ENCODE results near the gene URB2. TPM values are rescaled to one million over a fixed set of nuclear protein-coding genes. Genes with fewer than 3 reads are reported as not detected.

The URB2 gene
- polyA plus RNA-seq, 1 of the 3 experiments (the other 2 are of a cell fraction) = 8.2 TPM

GRCh38 chr1:229579059-229579673 is 46.9 kb upstream of the URB2 start:
- H3K36me3 ChIP-seq (replicated peaks in 1 of 2; ENCODE audit: control insufficient read depth in 1 of 2, insufficient read depth in 2 of 2, low read length in 1 of 2) = no peaks in the 10 kb centered on the region
- no peaks in the 10 kb centered on the region for H4K20me1 ChIP-seq (ENCODE audit: insufficient read depth)
- no peaks in the 10 kb centered on the region for H3K9me2 ChIP-seq
- peak; percentile 58 for DNase-seq
- TF ChIP-seq ZBTB33 (IDR thresholded peaks at IDR 0.05; ENCODE audit: borderline replicate concordance, low read depth) (no peak), GATA2 (CRISPR knock-in tag; IDR thresholded peaks at IDR 0.05) (no peak), MXI1 (IDR thresholded peaks at IDR 0.05; ENCODE audit: low read depth, low read length) (0 out of 2 replicates have a peak, but pooled peaks have one; percentile 43), MEF2A (IDR thresholded peaks at IDR 0.05; ENCODE audit: borderline replicate concordance, low read depth) (no peak), NRF1 (IDR thresholded peaks at IDR 0.05; ENCODE audit: low read depth, low read length) (no peak)
- H3K4me1 ChIP-seq (ENCODE audit: control insufficient read depth in 1 of 2, insufficient read depth in 2 of 2, low read depth in 1 of 2, low read length in 1 of 2) = peaks cover 0 to 8% of the 10 kb centered on the region in 2 experiments; a peak in 1 of 4 replicates
- H3K4me2 ChIP-seq = no peak overlapping the region; the same call in 1 of the 2 replicates
- H3K9ac ChIP-seq = no peak overlapping the region
- H3F3A ChIP-seq (replicated peaks; ENCODE audit: insufficient read depth) = no peaks in the 10 kb centered on the region
- H3K9me3 ChIP-seq = no peaks in the 10 kb centered on the region
- ChIA-PET POLR2A (no interaction called here), CTCF (interaction anchor here (1.1 to 2.4 kb wide), 4 partner anchors 10 to 731 kb away, joined by 3 to 12 read pairs (median 4); partner anchors contain the start of gene ABCB10)
- no peak overlapping the region for H3K4me3 ChIP-seq (ENCODE audit: low read depth in 2 of 2, low read length in 1 of 2)
- no peaks in the 10 kb centered on the region for H3K27me3 ChIP-seq (ENCODE audit: insufficient read depth)
- peak overlapping the region; percentile 12; the same call in 1 of the 2 replicates for H2AFZ ChIP-seq (ENCODE audit: low read depth)
- no peak overlapping the region; a peak in 1 of 4 replicates for H3K27ac ChIP-seq (ENCODE audit: low read depth in 2 of 2, low read length in 1 of 2)
- H3K79me2 ChIP-seq (ENCODE audit: insufficient read depth) = no peaks in the 10 kb centered on the region
- WGBS (ENCODE audit: low lambda C conversion rate) = 51% methylated on average over 8 of the region's 9 CpGs

GRCh38 chr1:229581485-229581884 is 44.6 kb upstream of the URB2 start:
- CTCF ChIA-PET = no interaction called here
- Histone ChIP-seq H3K4me1 (ENCODE audit: control insufficient read depth in 1 of 2, insufficient read depth in 2 of 2, low read depth in 1 of 2, low read length in 1 of 2) (peaks cover 0 to 8% of the 10 kb centered on the region in 2 experiments; a peak in 1 of 4 replicates), H3K9ac (no peak overlapping the region), H2AFZ (ENCODE audit: low read depth) (no peak overlapping the region), H3K9me3 (no peaks in the 10 kb centered on the region), H3K36me3 (replicated peaks in 1 of 2; ENCODE audit: control insufficient read depth in 1 of 2, insufficient read depth in 2 of 2, low read length in 1 of 2) (no peaks in the 10 kb centered on the region), H3K4me2 (no peak overlapping the region), H4K20me1 (ENCODE audit: insufficient read depth) (no peaks in the 10 kb centered on the region), H3K9me2 (no peaks in the 10 kb centered on the region), H3K4me3 (ENCODE audit: low read depth in 2 of 2, low read length in 1 of 2) (no peak overlapping the region), H3F3A (replicated peaks; ENCODE audit: insufficient read depth) (no peaks in the 10 kb centered on the region), H3K79me2 (ENCODE audit: insufficient read depth) (no peaks in the 10 kb centered on the region), H3K27ac (ENCODE audit: low read depth in 2 of 2, low read length in 1 of 2) (no peak overlapping the region), H3K27me3 (ENCODE audit: insufficient read depth) (no peaks in the 10 kb centered on the region)
- WGBS (ENCODE audit: low lambda C conversion rate) = 92% methylated on average over 3 of the region's 3 CpGs
- POLR2A ChIA-PET = no interaction called here
- TF ChIP-seq POLR2AphosphoS5 (IDR thresholded peaks at IDR 0.05; ENCODE audit: low read depth, low read length) (no peak), MEF2A (IDR thresholded peaks at IDR 0.05; ENCODE audit: borderline replicate concordance, low read depth) (no peak), YY1 (IDR thresholded peaks at IDR 0.05; ENCODE audit: low read depth) (no peak), FOXM1 (IDR thresholded peaks at IDR 0.05; ENCODE audit: low read depth) (no peak), MXI1 (IDR thresholded peaks at IDR 0.05; ENCODE audit: low read depth, low read length) (no peak), TEAD4 (IDR thresholded peaks at IDR 0.05; ENCODE audit: borderline replicate concordance, insufficient read depth) (no peak), RAD21 (IDR thresholded peaks at IDR 0.05; ENCODE audit: low read length) (no peak), ZBTB33 (IDR thresholded peaks at IDR 0.05; ENCODE audit: borderline replicate concordance, low read depth) (no peak), TCF12 (IDR thresholded peaks at IDR 0.05) (no peak), MAX (IDR thresholded peaks at IDR 0.05; ENCODE audit: low read depth) (no peak), SMC3 (IDR thresholded peaks at IDR 0.05; ENCODE audit: low read depth, low read length) (no peak), SIN3A (IDR thresholded peaks at IDR 0.05; ENCODE audit: borderline replicate concordance, low read depth, low read length) (no peak), FOXJ3 (CRISPR knock-in tag; IDR thresholded peaks at IDR 0.05) (no peak), EZH2phosphoT487 (IDR thresholded peaks at IDR 0.05; ENCODE audit: borderline replicate concordance, low read depth) (no peak), GATA2 (CRISPR knock-in tag; IDR thresholded peaks at IDR 0.05) (no peak), NRF1 (IDR thresholded peaks at IDR 0.05; ENCODE audit: low read depth, low read length) (no peak), RCOR1 (IDR thresholded peaks at IDR 0.05; ENCODE audit: low read length) (no peak), FOSL2 (IDR thresholded peaks at IDR 0.05; ENCODE audit: borderline replicate concordance, low read depth) (no peak), NFIC (IDR thresholded peaks at IDR 0.05; ENCODE audit: borderline replicate concordance) (no peak)
- DNase-seq = no peak

Measured in SK-N-SH (cell line).